HL-60 (cell line): ENCODE measurements around the gene NR1I3.

Experiments
- DNase-seq, 2 experiments: peaks; one replicate each; pipeline ENCODE4 v3.0.0-alpha.2; 2010 to 2020; ENCODE audit warnings: low read depth in 1 of 2, low spot score in 1 of 2
- H3K27ac ChIP-seq: fragments of 250-450 bp; sonication (Bioruptor Pico); replicated peaks from 2 replicates; pipeline ENCODE4 v1.5.1; 2020; ENCODE audit warnings: mild to moderate bottlenecking, moderate library complexity
- H3K27me3 ChIP-seq: fragments of 250-450 bp; sonication (Bioruptor Pico); 2 replicates; pipeline ENCODE4 v1.5.1; 2021; ENCODE audit warnings: mild to moderate bottlenecking, moderate library complexity; ENCODE audit not compliant: insufficient read depth, poor library complexity, severe bottlenecking
- H3K4me3 ChIP-seq: replicated peaks from 2 replicates; pipeline ENCODE4 v1.5.1; 2011; ENCODE audit warnings: mild to moderate bottlenecking, control low read depth, low read length; ENCODE audit not compliant: insufficient read depth
- CTCF ChIP-seq: IDR thresholded peaks from one replicate; pipeline ENCODE4 v1.5.1; 2011; ENCODE audit warnings: low read length, control low read depth, inconsistent platforms; ENCODE audit not compliant: insufficient read depth
- GABPA ChIP-seq: IDR thresholded peaks from 2 replicates; pipeline ENCODE4 v1.6.1; 2012; ENCODE audit warnings: low read depth
- POLR2AphosphoS5 ChIP-seq: IDR thresholded peaks from 2 replicates; pipeline ENCODE4 v1.6.1; 2012; ENCODE audit warnings: low read depth
- REST ChIP-seq: IDR thresholded peaks from 2 replicates; pipeline ENCODE4 v1.6.1; 2012; ENCODE audit warnings: low read depth; ENCODE audit not compliant: insufficient replicate concordance
- SPI1 ChIP-seq: IDR thresholded peaks from 2 replicates; pipeline ENCODE4 v1.6.1; 2012; ENCODE audit warnings: low read depth, mild to moderate bottlenecking, borderline replicate concordance

Gene NR1I3

GRCh38 chr1:161207173-161207572, 30.8 kb downstream of the NR1I3 start:
- Histone ChIP-seq H3K27ac (no peak overlapping the region), H3K4me3 (no peak overlapping the region), H3K27me3 (no peaks in the 10 kb centered on the region)
- no peak for DNase-seq
- no peak for TF ChIP-seq GABPA

GRCh38 chr1:161206411-161207140, 31.4 kb downstream of the NR1I3 start:
- TF ChIP-seq CTCF (no peak), GABPA (no peak), REST (no peak), POLR2AphosphoS5 (no peak), SPI1 (no peak)
- no peak overlapping the region for H3K4me3 ChIP-seq
- no peak overlapping the region for H3K27ac ChIP-seq
- H3K27me3 ChIP-seq: no peaks in the 10 kb centered on the region
- no peak for DNase-seq

GRCh38 chr1:161201836-161202712, 35.9 kb downstream of the NR1I3 start, which contains the start of gene NDUFS2:
NDUFS2 (plus strand) TSS chr1:161202367; CDS start chr1:161202386, 19 bp downstream.
- Histone ChIP-seq H3K4me3 (peak within 1 kb of the TSS; percentile 67), H3K27me3 (no peaks in the 10 kb centered on the region), H3K27ac (peak within 1 kb of the TSS; percentile 95)
- peak; percentile 44; the same call in 1 of the 2 replicates for TF ChIP-seq SPI1
- no peak for TF ChIP-seq CTCF
- peak; percentile 75 for TF ChIP-seq REST
- peak; percentile 82 for TF ChIP-seq GABPA
- peak; percentile 87 for TF ChIP-seq POLR2AphosphoS5
- DNase-seq: peak; percentile 95 to 99
